ENCODE data around the gene BABAM2.
"Not testable (repeated sequence)": the region's sequence is repeated elsewhere in the genome, so short reads cannot be mapped to it uniquely, and the experiment has no call there.

BABAM2 gene

GRCh38 chr2:28084564-28084963 is 194.0 kb downstream of the BABAM2 start:
- no peak for DNase-seq

GRCh38 chr2:28085201-28085600 is 194.7 kb downstream of the BABAM2 start:
- DNase-seq: no peak

- no peak for DNase-seq
Measured at GRCh38 chr2:28086611-28087010, 196.1 kb downstream of the BABAM2 start.

- DNase-seq: no peak
Measured at GRCh38 chr2:28088970-28089369, 198.4 kb downstream of the BABAM2 start.

GRCh38 chr2:28089486-28089885 is 199.0 kb downstream of the BABAM2 start:
- DNase-seq: no peak

- DNase-seq: no peak
Measured at GRCh38 chr2:28093308-28093707, 202.8 kb downstream of the BABAM2 start.

- DNase-seq: no peak
Measured at GRCh38 chr2:28093768-28094167, 203.2 kb downstream of the BABAM2 start.

GRCh38 chr2:28094739-28095138 is 204.2 kb downstream of the BABAM2 start:
- no peak for DNase-seq

- no peak for DNase-seq
Measured at GRCh38 chr2:28095622-28096021, 205.1 kb downstream of the BABAM2 start.

- DNase-seq: no peak
Measured at GRCh38 chr2:28096421-28096820, 205.9 kb downstream of the BABAM2 start.

GRCh38 chr2:28098501-28099225 is 208.1 kb downstream of the BABAM2 start:
- no peak for DNase-seq

- no peak for DNase-seq
Measured at GRCh38 chr2:28101123-28101522, 210.6 kb downstream of the BABAM2 start.

- DNase-seq: no peak
Measured at GRCh38 chr2:28101892-28102291, 211.4 kb downstream of the BABAM2 start.

GRCh38 chr2:28102455-28102874 is 211.9 kb downstream of the BABAM2 start:
- DNase-seq: no peak

GRCh38 chr2:28103611-28104010 is 213.1 kb downstream of the BABAM2 start:
- DNase-seq: no peak

GRCh38 chr2:28108143-28108542 is 217.6 kb downstream of the BABAM2 start:
- DNase-seq: no peak

GRCh38 chr2:28113771-28114170 is 223.2 kb downstream of the BABAM2 start:
- DNase-seq: not testable (repeated sequence)

GRCh38 chr2:28117104-28117596 is 226.6 kb downstream of the BABAM2 start:
- no peak for DNase-seq

GRCh38 chr2:28119631-28120030 is 229.1 kb downstream of the BABAM2 start:
- DNase-seq: no peak

- no peak for DNase-seq
Measured at GRCh38 chr2:28128281-28128950, 237.9 kb downstream of the BABAM2 start.

- DNase-seq: no peak
Measured at GRCh38 chr2:28129955-28130695, 239.6 kb downstream of the BABAM2 start.

- DNase-seq: no peak
Measured at GRCh38 chr2:28133778-28134177, 243.2 kb downstream of the BABAM2 start.

- DNase-seq: no peak
Measured at GRCh38 chr2:28134262-28134812, 243.8 kb downstream of the BABAM2 start.

All from activated CD4-positive, CD25-positive, alpha-beta regulatory T cell (primary cell).